B cell (primary cell): ENCODE measurements around the gene SMIM20.

Source experiments
- EZH2 ChIP-seq: IDR thresholded peaks from 2 replicates; pipeline ENCODE4 v1.6.1; 2012; ENCODE audit warnings: borderline replicate concordance, low read depth, mild to moderate bottlenecking, moderate library complexity, low read length; ENCODE audit not compliant: insufficient read depth, poor library complexity, severe bottlenecking
- TF ChIP-seq, protein P1 (sequence below): fragments of 200-600 bp; IDR thresholded peaks from one replicate; pipeline ENCODE4 v1.8.0; 2022; ENCODE audit warnings: antibody characterized with exemption, mild to moderate bottlenecking

DNA sequence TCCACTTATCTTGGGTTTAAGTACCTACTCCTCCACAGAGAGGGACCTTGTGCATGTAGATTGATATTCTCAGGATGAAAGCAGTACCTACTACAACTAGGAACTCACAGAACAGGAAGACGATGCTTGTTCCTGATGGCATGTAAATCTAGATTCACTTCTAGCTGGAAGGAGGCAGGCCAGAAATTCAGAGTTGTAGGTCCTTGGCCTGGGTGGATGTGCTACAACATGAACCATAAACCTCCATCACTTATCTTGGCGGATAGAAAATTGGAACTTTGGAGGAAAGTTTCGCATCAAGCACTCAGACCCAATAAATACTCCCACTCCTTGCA lies 9.3 kb upstream of the SMIM20 start:
- TF ChIP-seq, protein P1, sequence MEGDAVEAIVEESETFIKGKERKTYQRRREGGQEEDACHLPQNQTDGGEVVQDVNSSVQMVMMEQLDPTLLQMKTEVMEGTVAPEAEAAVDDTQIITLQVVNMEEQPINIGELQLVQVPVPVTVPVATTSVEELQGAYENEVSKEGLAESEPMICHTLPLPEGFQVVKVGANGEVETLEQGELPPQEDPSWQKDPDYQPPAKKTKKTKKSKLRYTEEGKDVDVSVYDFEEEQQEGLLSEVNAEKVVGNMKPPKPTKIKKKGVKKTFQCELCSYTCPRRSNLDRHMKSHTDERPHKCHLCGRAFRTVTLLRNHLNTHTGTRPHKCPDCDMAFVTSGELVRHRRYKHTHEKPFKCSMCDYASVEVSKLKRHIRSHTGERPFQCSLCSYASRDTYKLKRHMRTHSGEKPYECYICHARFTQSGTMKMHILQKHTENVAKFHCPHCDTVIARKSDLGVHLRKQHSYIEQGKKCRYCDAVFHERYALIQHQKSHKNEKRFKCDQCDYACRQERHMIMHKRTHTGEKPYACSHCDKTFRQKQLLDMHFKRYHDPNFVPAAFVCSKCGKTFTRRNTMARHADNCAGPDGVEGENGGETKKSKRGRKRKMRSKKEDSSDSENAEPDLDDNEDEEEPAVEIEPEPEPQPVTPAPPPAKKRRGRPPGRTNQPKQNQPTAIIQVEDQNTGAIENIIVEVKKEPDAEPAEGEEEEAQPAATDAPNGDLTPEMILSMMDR: no peak
- TF ChIP-seq EZH2: no peak
